Measurements from ENCODE around the gene NUDT6.
"Not testable (repeated sequence)": the region's sequence is repeated elsewhere in the genome, so short reads cannot be mapped to it uniquely, and the experiment has no call there.

The NUDT6 gene

GRCh38 chr4:122921971-122922876, at the start of gene NUDT6:
NUDT6 (minus strand) TSS chr4:122922597; CDS start chr4:122922572, 25 bp downstream.
- DNase-seq = peak in 13 of 14 donors; percentile 45 to 86 (median 71)

- DNase-seq = no peak
Measured at GRCh38 chr4:122968227-122968812, 45.9 kb upstream of the NUDT6 start.

GRCh38 chr4:122967231-122967630, 44.8 kb upstream of the NUDT6 start:
- DNase-seq = no peak

- DNase-seq = no peak
Measured at GRCh38 chr4:122966201-122966600, 43.8 kb upstream of the NUDT6 start.

- DNase-seq = no peak
Measured at GRCh38 chr4:122963216-122963615, 40.8 kb upstream of the NUDT6 start.

GRCh38 chr4:122960611-122961000, 38.2 kb upstream of the NUDT6 start:
- no peak for DNase-seq

- DNase-seq = no peak
Measured at GRCh38 chr4:122959981-122960610, 37.7 kb upstream of the NUDT6 start.

- DNase-seq = no peak
Measured at GRCh38 chr4:122959441-122959840, 37.0 kb upstream of the NUDT6 start.

GRCh38 chr4:122958505-122958904, 36.1 kb upstream of the NUDT6 start:
- no peak for DNase-seq

GRCh38 chr4:122953924-122954323, 31.5 kb upstream of the NUDT6 start:
- no peak for DNase-seq

- no peak for DNase-seq
Measured at GRCh38 chr4:122952028-122952427, 29.6 kb upstream of the NUDT6 start.

GRCh38 chr4:122948671-122949070, 26.3 kb upstream of the NUDT6 start:
- DNase-seq = no peak

- no peak for DNase-seq
Measured at GRCh38 chr4:122946142-122946541, 23.7 kb upstream of the NUDT6 start.

- not testable (repeated sequence) for DNase-seq
Measured at GRCh38 chr4:122945136-122945535, 22.7 kb upstream of the NUDT6 start.

- no peak for DNase-seq
Measured at GRCh38 chr4:122932763-122933162, 10.4 kb upstream of the NUDT6 start.

GRCh38 chr4:122930862-122931261, 8.5 kb upstream of the NUDT6 start:
- DNase-seq = no peak

GRCh38 chr4:122928930-122929329, 6.5 kb upstream of the NUDT6 start:
- no peak for DNase-seq

GRCh38 chr4:122922877-122923511, 597 bp upstream of the NUDT6 start:
- peak; percentile 17 to 86 (median 79) for DNase-seq

GRCh38 chr4:122921300-122921699, 1.1 kb downstream of the NUDT6 start:
- DNase-seq = no peak

GRCh38 chr4:122920473-122920872, 1.9 kb downstream of the NUDT6 start:
- no peak for DNase-seq

- no peak for DNase-seq
Measured at GRCh38 chr4:122917731-122918130, 4.7 kb downstream of the NUDT6 start.

- no peak for DNase-seq
Measured at GRCh38 chr4:122914938-122915337, 7.5 kb downstream of the NUDT6 start.

Measured in C1 segment of cervical spinal cord (tissue), 14 donors.